WTC11 (cell line): ENCODE results near the gene CLTCL1. TPM values are rescaled to one million over a fixed set of nuclear protein-coding genes. Genes with fewer than 3 reads are reported as not detected.
A peak's percentile ranks its signal among the peaks of the same experiment; 100 is the strongest.

Experiments used
- ATAC-seq: fragments of 200-7000 bp; cut with Tn5 transposase; 2 replicates; pipeline ENCODE4 v1.10.0; 2021; ENCODE audit warnings: mild to moderate bottlenecking, moderate library complexity
- CTCF ChIA-PET: fragments of 300-600 bp; sonication (Branson Sonifier 250); formaldehyde crosslinking; loops from one replicate; lab custom pipeline; 2021; ENCODE audit warnings: antibody characterized with exemption; lab: Charles Lee
- POLR2A ChIA-PET: fragments of 350-600 bp; sonication (Branson Sonifier 250); formaldehyde crosslinking; loops from one replicate; lab custom pipeline; 2021; ENCODE audit warnings: antibody characterized with exemption; lab: Charles Lee
- DNase-seq: peaks from one replicate; pipeline ENCODE4 v3.0.0; 2021; ENCODE audit warnings: low spot score
- H3K27ac Mint-ChIP-seq: 2 replicates; pipeline ENCODE4 v1.8.0; 2021; ENCODE audit warnings: mixed read lengths
- H3K27me3 Mint-ChIP-seq: 2 replicates; pipeline ENCODE4 v1.8.0; 2021; ENCODE audit warnings: low read depth, mild to moderate bottlenecking, moderate library complexity, mixed read lengths
- H3K36me3 Mint-ChIP-seq: 2 replicates; pipeline ENCODE4 v1.8.0; 2021; ENCODE audit warnings: mixed read lengths
- H3K4me1 Mint-ChIP-seq: 2 replicates; pipeline ENCODE4 v1.8.0; 2022; ENCODE audit warnings: mixed read lengths
- H3K4me3 Mint-ChIP-seq: 2 replicates; pipeline ENCODE4 v1.8.0; 2021; ENCODE audit warnings: mild to moderate bottlenecking, moderate library complexity, mixed read lengths
- H3K9me3 Mint-ChIP-seq: 2 replicates; pipeline ENCODE4 v1.8.0; 2021; ENCODE audit warnings: mixed read lengths
- ESRRA ChIP-seq: sonication (generic); formaldehyde crosslinking; IDR thresholded peaks from 2 replicates; pipeline ENCODE4 v1.8.1; 2022; ENCODE audit warnings: mild to moderate bottlenecking, missing genetic modification reagents, borderline replicate concordance
- ETV6 ChIP-seq: sonication (generic); formaldehyde crosslinking; IDR thresholded peaks from 2 replicates; pipeline ENCODE4 v1.8.1; 2022; ENCODE audit warnings: mild to moderate bottlenecking, missing genetic modification reagents
- KAT7 ChIP-seq: sonication (generic); formaldehyde crosslinking; IDR thresholded peaks from 2 replicates; pipeline ENCODE4 v1.8.1; 2023; ENCODE audit warnings: missing genetic modification reagents, mild to moderate bottlenecking, borderline replicate concordance
- MAX ChIP-seq: sonication (generic); formaldehyde crosslinking; IDR thresholded peaks from 2 replicates; pipeline ENCODE4 v1.8.0; 2022; ENCODE audit warnings: mild to moderate bottlenecking, missing genetic modification reagents
- NR2C2 ChIP-seq: sonication (generic); formaldehyde crosslinking; IDR thresholded peaks from 2 replicates; pipeline ENCODE4 v1.8.0; 2022; ENCODE audit warnings: mild to moderate bottlenecking, missing genetic modification reagents
- NR3C1 ChIP-seq: sonication (generic); formaldehyde crosslinking; conservative IDR thresholded peaks from 2 replicates; pipeline ENCODE4 v1.8.1; 2023; ENCODE audit warnings: low read depth, mild to moderate bottlenecking, missing genetic modification reagents
- OVOL2 ChIP-seq: fragments of 250-450 bp; sonication (Bioruptor Pico); IDR thresholded peaks from 2 replicates; pipeline ENCODE4 v1.9.0; 2021; ENCODE audit warnings: mild to moderate bottlenecking, borderline replicate concordance
- RELA ChIP-seq: sonication (generic); formaldehyde crosslinking; IDR thresholded peaks from 2 replicates; pipeline ENCODE4 v1.8.1; 2022; ENCODE audit warnings: missing genetic modification reagents, mild to moderate bottlenecking, borderline replicate concordance
- SMAD4 ChIP-seq: sonication (generic); formaldehyde crosslinking; IDR thresholded peaks from 2 replicates; pipeline ENCODE4 v1.8.0; 2022; ENCODE audit warnings: mild to moderate bottlenecking, missing genetic modification reagents
- USF1 ChIP-seq: sonication (generic); formaldehyde crosslinking; IDR thresholded peaks from 2 replicates; pipeline ENCODE4 v1.8.0; 2022; ENCODE audit warnings: mild to moderate bottlenecking, missing genetic modification reagents
- ZNF138 ChIP-seq: sonication (generic); formaldehyde crosslinking; conservative IDR thresholded peaks from 2 replicates; pipeline ENCODE4 v1.8.1; 2022; ENCODE audit warnings: mild to moderate bottlenecking, moderate library complexity, missing genetic modification reagents
- ZNF317 ChIP-seq: sonication (generic); formaldehyde crosslinking; IDR thresholded peaks from 2 replicates; pipeline ENCODE4 v1.8.1; 2023; ENCODE audit warnings: low read depth, mild to moderate bottlenecking, moderate library complexity, missing genetic modification reagents, borderline replicate concordance
- ZNF416 ChIP-seq: fragments of 250-450 bp; sonication (Bioruptor Pico); IDR thresholded peaks from 2 replicates; pipeline ENCODE4 v1.9.0; 2021; ENCODE audit warnings: mild to moderate bottlenecking, inconsistent platforms
- total RNA-seq: library from RNA; stranded (reverse); gene quantifications from 3 replicates; pipeline ENCODE4 v1.2.3, GENCODE V29; 2021
- TF ChIP-seq, protein P1 (sequence below): sonication (generic); formaldehyde crosslinking; IDR thresholded peaks from 2 replicates; pipeline ENCODE4 v1.8.0; 2022; ENCODE audit warnings: missing genetic modification reagents
- TF ChIP-seq, protein P2 (sequence below): sonication (generic); formaldehyde crosslinking; IDR thresholded peaks from 2 replicates; pipeline ENCODE4 v1.8.1; 2022; ENCODE audit warnings: low read depth, mild to moderate bottlenecking, moderate library complexity, missing genetic modification reagents, borderline replicate concordance
- TF ChIP-seq, protein P3 (sequence below): sonication (generic); formaldehyde crosslinking; IDR thresholded peaks from 2 replicates; pipeline ENCODE4 v1.8.1; 2022; ENCODE audit warnings: missing genetic modification reagents, borderline replicate concordance
- TF ChIP-seq, protein P4 (sequence below): fragments of 250-450 bp; sonication (Bioruptor Pico); IDR thresholded peaks from 2 replicates; pipeline ENCODE4 v1.9.0; 2021; ENCODE audit warnings: moderate library complexity, mild to moderate bottlenecking, inconsistent platforms, borderline replicate concordance
- TF ChIP-seq, protein P5 (sequence below): fragments of 250-450 bp; sonication (Bioruptor Pico); conservative IDR thresholded peaks from 2 replicates; pipeline ENCODE4 v1.9.0; 2021; ENCODE audit warnings: mild to moderate bottlenecking

The CLTCL1 gene
- total RNA-seq, 1 experiment from 2014 or later = 15.5 TPM

GRCh38 chr22:19223617-19224016 is 67.9 kb downstream of the CLTCL1 start:
- peaks cover 1% of the 10 kb centered on the region for H3K4me1 Mint-ChIP-seq
- POLR2A ChIA-PET = no interaction called here
- H3K36me3 Mint-ChIP-seq = peaks cover 59% of the 10 kb centered on the region
- no peak for DNase-seq
- TF ChIP-seq, protein P1, sequence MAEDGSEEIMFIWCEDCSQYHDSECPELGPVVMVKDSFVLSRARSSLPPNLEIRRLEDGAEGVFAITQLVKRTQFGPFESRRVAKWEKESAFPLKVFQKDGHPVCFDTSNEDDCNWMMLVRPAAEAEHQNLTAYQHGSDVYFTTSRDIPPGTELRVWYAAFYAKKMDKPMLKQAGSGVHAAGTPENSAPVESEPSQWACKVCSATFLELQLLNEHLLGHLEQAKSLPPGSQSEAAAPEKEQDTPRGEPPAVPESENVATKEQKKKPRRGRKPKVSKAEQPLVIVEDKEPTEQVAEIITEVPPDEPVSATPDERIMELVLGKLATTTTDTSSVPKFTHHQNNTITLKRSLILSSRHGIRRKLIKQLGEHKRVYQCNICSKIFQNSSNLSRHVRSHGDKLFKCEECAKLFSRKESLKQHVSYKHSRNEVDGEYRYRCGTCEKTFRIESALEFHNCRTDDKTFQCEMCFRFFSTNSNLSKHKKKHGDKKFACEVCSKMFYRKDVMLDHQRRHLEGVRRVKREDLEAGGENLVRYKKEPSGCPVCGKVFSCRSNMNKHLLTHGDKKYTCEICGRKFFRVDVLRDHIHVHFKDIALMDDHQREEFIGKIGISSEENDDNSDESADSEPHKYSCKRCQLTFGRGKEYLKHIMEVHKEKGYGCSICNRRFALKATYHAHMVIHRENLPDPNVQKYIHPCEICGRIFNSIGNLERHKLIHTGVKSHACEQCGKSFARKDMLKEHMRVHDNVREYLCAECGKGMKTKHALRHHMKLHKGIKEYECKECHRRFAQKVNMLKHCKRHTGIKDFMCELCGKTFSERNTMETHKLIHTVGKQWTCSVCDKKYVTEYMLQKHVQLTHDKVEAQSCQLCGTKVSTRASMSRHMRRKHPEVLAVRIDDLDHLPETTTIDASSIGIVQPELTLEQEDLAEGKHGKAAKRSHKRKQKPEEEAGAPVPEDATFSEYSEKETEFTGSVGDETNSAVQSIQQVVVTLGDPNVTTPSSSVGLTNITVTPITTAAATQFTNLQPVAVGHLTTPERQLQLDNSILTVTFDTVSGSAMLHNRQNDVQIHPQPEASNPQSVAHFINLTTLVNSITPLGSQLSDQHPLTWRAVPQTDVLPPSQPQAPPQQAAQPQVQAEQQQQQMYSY (CRISPR knock-in tag) = no peak
- TF ChIP-seq, protein P2, sequence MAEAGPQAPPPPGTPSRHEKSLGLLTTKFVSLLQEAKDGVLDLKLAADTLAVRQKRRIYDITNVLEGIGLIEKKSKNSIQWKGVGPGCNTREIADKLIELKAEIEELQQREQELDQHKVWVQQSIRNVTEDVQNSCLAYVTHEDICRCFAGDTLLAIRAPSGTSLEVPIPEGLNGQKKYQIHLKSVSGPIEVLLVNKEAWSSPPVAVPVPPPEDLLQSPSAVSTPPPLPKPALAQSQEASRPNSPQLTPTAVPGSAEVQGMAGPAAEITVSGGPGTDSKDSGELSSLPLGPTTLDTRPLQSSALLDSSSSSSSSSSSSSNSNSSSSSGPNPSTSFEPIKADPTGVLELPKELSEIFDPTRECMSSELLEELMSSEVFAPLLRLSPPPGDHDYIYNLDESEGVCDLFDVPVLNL (CRISPR knock-in tag) = no peak
- TF ChIP-seq SMAD4 (CRISPR knock-in tag) (no peak), RELA (no peak), ZNF317 (CRISPR knock-in tag) (no peak), ZNF416 (CRISPR knock-in tag) (no peak), ZNF138 (CRISPR knock-in tag) (no peak)
- TF ChIP-seq, protein P3, sequence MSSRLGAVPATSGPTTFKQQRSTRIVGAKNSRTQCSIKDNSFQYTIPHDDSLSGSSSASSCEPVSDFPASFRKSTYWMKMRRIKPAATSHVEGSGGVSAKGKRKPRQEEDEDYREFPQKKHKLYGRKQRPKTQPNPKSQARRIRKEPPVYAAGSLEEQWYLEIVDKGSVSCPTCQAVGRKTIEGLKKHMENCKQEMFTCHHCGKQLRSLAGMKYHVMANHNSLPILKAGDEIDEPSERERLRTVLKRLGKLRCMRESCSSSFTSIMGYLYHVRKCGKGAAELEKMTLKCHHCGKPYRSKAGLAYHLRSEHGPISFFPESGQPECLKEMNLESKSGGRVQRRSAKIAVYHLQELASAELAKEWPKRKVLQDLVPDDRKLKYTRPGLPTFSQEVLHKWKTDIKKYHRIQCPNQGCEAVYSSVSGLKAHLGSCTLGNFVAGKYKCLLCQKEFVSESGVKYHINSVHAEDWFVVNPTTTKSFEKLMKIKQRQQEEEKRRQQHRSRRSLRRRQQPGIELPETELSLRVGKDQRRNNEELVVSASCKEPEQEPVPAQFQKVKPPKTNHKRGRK (CRISPR knock-in tag) = no peak
- TF ChIP-seq, protein P4, sequence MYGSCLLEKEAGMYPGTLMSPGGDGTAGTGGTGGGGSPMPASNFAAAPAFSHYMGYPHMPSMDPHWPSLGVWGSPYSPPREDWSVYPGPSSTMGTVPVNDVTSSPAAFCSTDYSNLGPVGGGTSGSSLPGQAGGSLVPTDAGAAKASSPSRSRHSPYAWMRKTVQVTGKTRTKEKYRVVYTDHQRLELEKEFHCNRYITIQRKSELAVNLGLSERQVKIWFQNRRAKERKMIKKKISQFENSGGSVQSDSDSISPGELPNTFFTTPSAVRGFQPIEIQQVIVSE (CRISPR knock-in tag) = no peak
- TF ChIP-seq, all 79 proteins: peak for 0
- no peaks in the 10 kb centered on the region for H3K27me3 Mint-ChIP-seq
- H3K4me3 Mint-ChIP-seq = no peak overlapping the region
- H3K9me3 Mint-ChIP-seq = peaks cover 22% of the 10 kb centered on the region
- CTCF ChIA-PET = interaction anchor here (0.8 to 1.5 kb wide), 2 partner anchors 9 to 406 kb away, joined by 3 to 4 read pairs; no protein-coding TSS in a partner anchor
- H3K27ac Mint-ChIP-seq = no peak overlapping the region
- ATAC-seq = no peak

GRCh38 chr22:19223110-19223509 is 68.4 kb downstream of the CLTCL1 start:
- CTCF ChIA-PET = interaction anchor here (0.8 to 1.5 kb wide), 2 partner anchors 9 to 407 kb away, joined by 3 to 4 read pairs; no protein-coding TSS in a partner anchor
- no peak for DNase-seq
- POLR2A ChIA-PET = no interaction called here

More at GRCh38 chr22:19223110-19223509, 68.4 kb downstream of the CLTCL1 start:
- no peaks in the 10 kb centered on the region for H3K27me3 Mint-ChIP-seq
- no peak overlapping the region for H3K27ac Mint-ChIP-seq
- peaks cover 6% of the 10 kb centered on the region for H3K4me1 Mint-ChIP-seq
- no peak overlapping the region for H3K4me3 Mint-ChIP-seq
- H3K36me3 Mint-ChIP-seq = peaks cover 56% of the 10 kb centered on the region
- TF ChIP-seq RELA = no peak
- no peak for TF ChIP-seq NR3C1 (CRISPR knock-in tag)
- no peak for TF ChIP-seq ETV6 (CRISPR knock-in tag)
- TF ChIP-seq, protein P5, sequence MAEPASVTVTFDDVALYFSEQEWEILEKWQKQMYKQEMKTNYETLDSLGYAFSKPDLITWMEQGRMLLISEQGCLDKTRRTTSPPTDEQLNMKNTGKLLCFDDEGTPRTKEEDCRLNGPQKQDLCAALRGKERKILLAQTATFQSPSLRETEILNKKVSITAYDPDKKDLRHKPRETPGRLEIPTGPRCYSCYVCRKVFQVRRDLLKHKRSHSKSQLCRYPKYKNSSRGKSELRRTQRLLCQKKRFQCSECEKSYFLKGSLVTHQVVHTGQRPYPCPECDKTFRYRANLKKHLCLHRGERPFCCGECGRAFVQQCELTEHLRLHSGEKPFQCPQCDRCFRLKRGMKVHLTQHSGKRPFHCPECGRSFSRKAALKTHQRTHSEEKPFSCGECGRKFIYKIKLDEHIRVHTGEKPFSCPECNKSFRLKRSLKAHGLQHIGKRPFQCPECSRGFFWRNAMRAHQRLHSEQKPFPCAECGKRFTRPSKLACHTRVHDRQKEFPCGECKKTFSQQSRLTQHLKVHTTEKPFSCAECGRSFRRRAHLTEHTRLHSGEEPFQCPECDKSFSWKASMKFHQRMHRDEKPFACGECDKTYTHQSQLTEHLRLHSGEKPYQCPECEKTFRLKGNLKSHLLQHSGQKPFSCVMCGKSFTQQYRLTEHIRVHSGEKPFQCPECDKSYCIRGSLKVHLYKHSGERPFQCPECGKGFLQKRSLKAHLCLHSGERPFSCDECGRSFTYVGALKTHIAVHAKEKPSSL (CRISPR knock-in tag) = no peak
- peak; percentile 56 for TF ChIP-seq USF1 (CRISPR knock-in tag)
- TF ChIP-seq, protein P2 (CRISPR knock-in tag) = no peak
- peak; percentile 33; the same call in 1 of the 2 replicates for TF ChIP-seq NR2C2 (CRISPR knock-in tag)
- no peak for TF ChIP-seq MAX (CRISPR knock-in tag)
- no peak for TF ChIP-seq KAT7 (CRISPR knock-in tag)
- no peak for TF ChIP-seq ESRRA (CRISPR knock-in tag)
- no peak for TF ChIP-seq OVOL2 (CRISPR knock-in tag)
- no peak for ATAC-seq
- peaks cover 22% of the 10 kb centered on the region for H3K9me3 Mint-ChIP-seq
